Nephron progenitor cell (in vitro differentiated cells): ENCODE measurements around the gene SCMH1.
"Not testable (repeated sequence)": the region's sequence is repeated elsewhere in the genome, so short reads cannot be mapped to it uniquely, and the experiment has no call there.

ENCODE experiments used
- DNase-seq: peaks from one replicate; pipeline ENCODE4 v3.0.0; 2021
- H3K27ac Mint-ChIP-seq: 2 replicates; pipeline ENCODE4 v1.8.0; 2021; ENCODE audit warnings: mild to moderate bottlenecking, moderate library complexity, mixed read lengths
- H3K27me3 Mint-ChIP-seq: 2 replicates; pipeline ENCODE4 v1.8.0; 2021; ENCODE audit warnings: mild to moderate bottlenecking, low read depth, mixed read lengths; ENCODE audit not compliant: poor library complexity
- H3K36me3 Mint-ChIP-seq: 2 replicates; pipeline ENCODE4 v1.8.0; 2021; ENCODE audit warnings: low read depth, mixed read lengths
- H3K4me1 Mint-ChIP-seq: 2 replicates; pipeline ENCODE4 v1.8.0; 2021; ENCODE audit warnings: mixed read lengths
- H3K4me3 Mint-ChIP-seq: 2 replicates; pipeline ENCODE4 v1.8.0; 2021; ENCODE audit warnings: mild to moderate bottlenecking, moderate library complexity, mixed read lengths
- H3K9me3 Mint-ChIP-seq: 2 replicates; pipeline ENCODE4 v1.8.0; 2021; ENCODE audit warnings: mild to moderate bottlenecking, moderate library complexity, mixed read lengths
- TF ChIP-seq, protein P1 (sequence below): fragments of 200-600 bp; sonication (generic); IDR thresholded peaks from 2 replicates; pipeline ENCODE4 v1.5.0; 2021; ENCODE audit warnings: antibody characterized with exemption

SCMH1 gene

DNA sequence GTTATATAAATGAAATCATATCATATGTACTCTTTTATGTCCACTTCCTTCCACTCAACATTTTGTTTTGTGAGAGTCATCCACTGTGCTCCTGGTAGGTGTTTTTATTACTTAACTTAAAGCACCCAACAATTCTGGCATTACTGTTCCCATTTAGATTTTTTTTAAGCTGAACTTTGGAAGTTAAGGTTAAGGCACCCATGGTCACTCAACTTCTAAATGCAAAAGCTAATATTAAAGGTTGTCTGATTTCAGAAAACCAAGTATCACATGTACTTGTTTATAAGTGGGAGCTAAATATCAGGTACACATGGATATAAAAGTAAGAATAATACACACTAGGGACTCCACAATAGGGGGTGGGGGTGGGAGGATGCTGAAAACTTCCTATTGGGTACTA is 42.7 kb downstream of the SCMH1 start:
- TF ChIP-seq, protein P1, sequence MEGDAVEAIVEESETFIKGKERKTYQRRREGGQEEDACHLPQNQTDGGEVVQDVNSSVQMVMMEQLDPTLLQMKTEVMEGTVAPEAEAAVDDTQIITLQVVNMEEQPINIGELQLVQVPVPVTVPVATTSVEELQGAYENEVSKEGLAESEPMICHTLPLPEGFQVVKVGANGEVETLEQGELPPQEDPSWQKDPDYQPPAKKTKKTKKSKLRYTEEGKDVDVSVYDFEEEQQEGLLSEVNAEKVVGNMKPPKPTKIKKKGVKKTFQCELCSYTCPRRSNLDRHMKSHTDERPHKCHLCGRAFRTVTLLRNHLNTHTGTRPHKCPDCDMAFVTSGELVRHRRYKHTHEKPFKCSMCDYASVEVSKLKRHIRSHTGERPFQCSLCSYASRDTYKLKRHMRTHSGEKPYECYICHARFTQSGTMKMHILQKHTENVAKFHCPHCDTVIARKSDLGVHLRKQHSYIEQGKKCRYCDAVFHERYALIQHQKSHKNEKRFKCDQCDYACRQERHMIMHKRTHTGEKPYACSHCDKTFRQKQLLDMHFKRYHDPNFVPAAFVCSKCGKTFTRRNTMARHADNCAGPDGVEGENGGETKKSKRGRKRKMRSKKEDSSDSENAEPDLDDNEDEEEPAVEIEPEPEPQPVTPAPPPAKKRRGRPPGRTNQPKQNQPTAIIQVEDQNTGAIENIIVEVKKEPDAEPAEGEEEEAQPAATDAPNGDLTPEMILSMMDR, result no peak
- H3K36me3 Mint-ChIP-seq, result peaks cover 32% of the 10 kb centered on the region
- DNase-seq, result no peak
- no peak overlapping the region for H3K27ac Mint-ChIP-seq
- peaks cover 27% of the 10 kb centered on the region for H3K9me3 Mint-ChIP-seq
- H3K27me3 Mint-ChIP-seq, result no peaks in the 10 kb centered on the region
- no peak overlapping the region for H3K4me3 Mint-ChIP-seq
- H3K4me1 Mint-ChIP-seq, result no peaks in the 10 kb centered on the region

DNA sequence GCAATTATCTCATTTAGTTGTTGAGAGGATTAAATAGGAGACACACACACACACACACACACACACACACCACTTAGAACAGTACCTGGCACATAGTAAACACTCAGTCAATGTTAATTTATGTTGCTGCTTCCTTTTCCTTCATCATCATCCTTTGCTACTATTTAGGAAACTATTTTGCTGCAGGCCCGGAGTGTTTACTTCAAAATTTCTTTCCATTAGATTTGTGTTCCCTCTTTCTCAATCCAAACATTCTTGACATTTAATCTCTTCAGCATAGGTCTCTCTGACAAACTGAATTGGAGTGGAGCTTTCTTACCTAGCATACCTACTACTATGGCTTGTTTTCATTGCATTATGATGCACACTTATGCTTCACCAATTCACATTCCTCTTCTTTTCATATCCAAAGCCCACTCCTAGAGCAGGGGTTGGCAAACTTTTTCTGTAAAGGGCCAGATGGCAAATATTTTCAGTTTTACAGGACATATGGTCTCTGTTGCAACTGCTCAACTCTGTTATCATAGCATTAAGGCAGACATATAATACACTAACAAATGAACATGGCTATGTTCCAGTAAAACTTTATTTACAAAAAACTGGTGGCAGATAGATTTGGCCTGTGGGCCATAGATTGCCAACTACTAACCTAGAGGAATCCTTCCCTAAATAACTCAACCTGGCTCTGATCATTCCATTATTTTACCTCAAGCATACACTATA is 49.5 kb downstream of the SCMH1 start:
- Mint-ChIP-seq H3K4me3 (no peak overlapping the region), H3K36me3 (peaks cover 15% of the 10 kb centered on the region)

DNA sequence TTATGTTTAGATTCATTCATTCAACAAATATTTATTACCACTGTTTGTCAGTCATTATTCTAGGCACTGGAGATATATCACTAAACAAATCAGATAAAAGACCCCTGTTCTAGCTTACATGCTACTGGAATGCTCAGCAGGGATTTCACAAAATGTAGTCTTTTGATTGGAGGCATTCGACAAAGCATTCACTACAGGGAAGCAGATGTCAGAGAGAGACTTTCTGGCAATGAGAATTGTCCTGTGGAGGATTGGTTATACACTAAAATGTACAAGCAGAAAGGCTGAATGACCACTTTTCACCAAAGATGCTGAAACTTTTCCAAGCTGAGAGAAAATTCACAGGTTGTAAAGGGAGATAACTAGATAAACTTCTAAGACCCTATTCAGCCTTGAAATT is 57.7 kb downstream of the SCMH1 start:
- H3K4me3 Mint-ChIP-seq, result no peak overlapping the region
- no peaks in the 10 kb centered on the region for H3K4me1 Mint-ChIP-seq
- H3K27ac Mint-ChIP-seq, result no peak overlapping the region
- peaks cover 32% of the 10 kb centered on the region for H3K9me3 Mint-ChIP-seq
- no peaks in the 10 kb centered on the region for H3K27me3 Mint-ChIP-seq
- peaks cover 65% of the 10 kb centered on the region for H3K36me3 Mint-ChIP-seq
- DNase-seq, result no peak
- TF ChIP-seq, protein P1, result no peak

More for the DNA sequence above, 49.5 kb downstream of the SCMH1 start:
- TF ChIP-seq, protein P1, result no peak
- Mint-ChIP-seq H3K27me3 (no peaks in the 10 kb centered on the region), H3K9me3 (peaks cover 11% of the 10 kb centered on the region), H3K27ac (no peak overlapping the region), H3K4me1 (no peaks in the 10 kb centered on the region)
- DNase-seq, result no peak

DNA sequence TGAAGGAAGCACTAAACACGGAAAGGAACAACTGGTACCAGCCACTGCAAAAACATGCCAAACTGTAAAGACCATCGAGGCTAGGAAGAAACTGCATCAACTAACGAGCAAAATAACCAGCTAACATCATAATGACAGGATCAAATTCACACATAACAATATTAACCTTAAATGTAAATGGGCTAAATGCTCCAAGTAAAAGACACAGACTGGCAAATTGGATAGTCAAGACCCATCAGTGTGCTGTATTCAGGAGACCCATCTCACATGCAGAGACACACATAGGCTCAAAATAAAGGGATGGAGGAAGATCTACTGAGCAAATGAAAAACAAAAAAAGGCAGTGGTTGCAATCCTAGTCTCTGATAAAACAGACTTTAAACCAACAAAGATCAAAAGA is 63.9 kb downstream of the SCMH1 start:
- not testable (repeated sequence) for H3K4me3 Mint-ChIP-seq, H3K27me3 Mint-ChIP-seq, H3K4me1 Mint-ChIP-seq, H3K27ac Mint-ChIP-seq, DNase-seq
- H3K9me3 Mint-ChIP-seq, result peaks cover 85% of the 10 kb centered on the region
- peaks cover 89% of the 10 kb centered on the region for H3K36me3 Mint-ChIP-seq

DNA sequence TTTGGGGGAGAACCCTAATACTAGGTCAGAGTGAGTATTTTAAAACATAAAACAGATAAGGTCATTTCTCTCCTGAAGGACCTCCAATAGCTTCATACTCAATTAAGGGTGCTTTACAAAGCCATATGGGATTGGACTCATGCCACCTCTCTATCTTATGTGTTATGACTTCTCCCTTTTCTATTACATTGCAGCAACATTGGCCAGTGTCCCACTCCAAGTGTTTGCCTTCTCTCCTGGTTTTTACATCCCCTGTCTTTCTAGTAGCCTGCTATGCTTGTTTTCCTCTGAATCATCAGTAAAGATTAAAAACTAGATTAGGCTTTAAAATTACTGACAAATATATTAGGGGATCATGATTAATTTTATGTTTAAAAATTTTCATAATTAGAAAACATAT is 66.6 kb downstream of the SCMH1 start:
- no peak for DNase-seq
- Mint-ChIP-seq H3K27ac (no peak overlapping the region), H3K4me1 (no peaks in the 10 kb centered on the region), H3K4me3 (no peak overlapping the region), H3K27me3 (peaks cover 6% of the 10 kb centered on the region), H3K9me3 (peaks cover 87% of the 10 kb centered on the region), H3K36me3 (peaks cover 90% of the 10 kb centered on the region)
- TF ChIP-seq, protein P1, result no peak

DNA sequence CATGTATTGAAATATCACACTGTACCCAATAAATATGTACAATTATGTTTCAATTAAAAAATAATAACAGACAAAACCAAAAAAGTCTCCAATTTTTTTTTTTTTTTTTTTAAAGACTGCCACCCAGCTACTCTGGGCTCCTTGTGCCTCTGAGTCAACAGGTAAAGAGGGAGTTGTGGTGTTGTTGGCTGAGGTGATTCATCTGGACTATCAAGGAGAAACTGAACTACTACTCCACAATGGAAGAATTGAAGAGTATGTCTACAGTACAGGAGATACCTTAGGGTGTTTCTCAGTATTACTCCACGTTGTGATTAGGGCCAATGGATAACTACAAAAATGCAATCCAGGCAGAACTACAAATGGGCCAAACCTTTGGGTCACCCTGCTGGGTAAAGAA is 67.9 kb downstream of the SCMH1 start:
- TF ChIP-seq, protein P1, result no peak
- H3K27ac Mint-ChIP-seq, result no peak overlapping the region
- peaks cover 88% of the 10 kb centered on the region for H3K9me3 Mint-ChIP-seq
- no peak for DNase-seq
- no peak overlapping the region for H3K4me3 Mint-ChIP-seq
- H3K36me3 Mint-ChIP-seq, result peaks cover 92% of the 10 kb centered on the region
- H3K27me3 Mint-ChIP-seq, result peaks cover 7% of the 10 kb centered on the region
- no peaks in the 10 kb centered on the region for H3K4me1 Mint-ChIP-seq
